ENCODE measurements around the gene PTGER4. TPM values are rescaled to one million over a fixed set of nuclear protein-coding genes. Genes with fewer than 3 reads are reported as not detected.
A peak's percentile ranks its signal among the peaks of the same experiment; 100 is the strongest.

PTGER4 gene
- total RNA-seq, 2 donors from 2014 or later: 0.15 to 0.71 TPM

DNA sequence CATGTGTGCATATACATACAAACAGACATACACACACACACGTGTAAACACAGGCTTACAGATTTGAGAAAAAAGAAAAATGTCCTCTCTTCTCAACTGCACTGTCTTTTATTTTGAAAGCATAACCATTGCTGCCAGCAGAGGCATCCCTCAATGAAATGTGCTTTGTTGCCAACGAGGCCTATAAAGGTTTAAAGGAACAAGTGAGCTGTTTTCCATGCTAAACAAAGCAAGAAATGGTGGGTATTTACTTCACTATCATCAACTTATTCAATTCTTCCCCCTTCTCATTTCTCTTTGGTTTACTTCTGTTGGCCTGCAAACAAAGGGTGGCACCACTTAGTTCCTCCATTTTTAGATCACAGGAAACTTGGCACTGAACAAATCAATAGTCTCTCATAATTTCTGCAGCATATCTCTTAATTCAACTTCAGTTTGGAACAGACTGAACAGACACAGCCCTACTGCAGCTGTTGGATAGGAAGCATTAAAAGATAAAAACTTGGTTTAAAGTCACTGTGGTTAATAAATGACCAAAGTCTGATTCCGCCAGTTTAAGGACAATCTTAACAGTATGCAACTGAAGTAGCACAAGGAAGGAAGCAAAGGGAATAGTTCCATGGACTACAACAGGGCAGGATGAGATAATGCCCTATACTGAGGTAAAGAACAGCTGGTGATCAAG lies 54.3 kb downstream of the PTGER4 start:
- Histone ChIP-seq H3K27me3 (ENCODE audit: control insufficient read depth, insufficient read depth, low read length, poor library complexity, severe bottlenecking) (no peaks in the 10 kb centered on the region), H3K27ac (ENCODE audit: low read depth, low read length) (no peak overlapping the region), H3K4me1 (ENCODE audit: control insufficient read depth, insufficient read depth, low read length) (no peaks in the 10 kb centered on the region), H3K36me3 (ENCODE audit: control insufficient read depth, insufficient read depth, low read length) (peaks cover 11% of the 10 kb centered on the region), H3K9ac (ENCODE audit: extremely low read depth, low read length, poor library complexity, severe bottlenecking) (no peak overlapping the region), H3K9me3 (ENCODE audit: control insufficient read depth, low read length) (peaks cover under 1% of the 10 kb centered on the region), H3K4me3 (ENCODE audit: low read length) (no peak overlapping the region)
- Mint-ChIP-seq H3K4me3 (no peak overlapping the region), H3K27ac (no peak overlapping the region), H3K9me3 (no peaks in the 10 kb centered on the region), H3K4me1 (peaks cover 14% of the 10 kb centered on the region), H3K27me3 (ENCODE audit: insufficient read depth) (no peaks in the 10 kb centered on the region), H3K36me3 (ENCODE audit: low read depth) (peaks cover 6% of the 10 kb centered on the region)
- TF ChIP-seq, protein P1, sequence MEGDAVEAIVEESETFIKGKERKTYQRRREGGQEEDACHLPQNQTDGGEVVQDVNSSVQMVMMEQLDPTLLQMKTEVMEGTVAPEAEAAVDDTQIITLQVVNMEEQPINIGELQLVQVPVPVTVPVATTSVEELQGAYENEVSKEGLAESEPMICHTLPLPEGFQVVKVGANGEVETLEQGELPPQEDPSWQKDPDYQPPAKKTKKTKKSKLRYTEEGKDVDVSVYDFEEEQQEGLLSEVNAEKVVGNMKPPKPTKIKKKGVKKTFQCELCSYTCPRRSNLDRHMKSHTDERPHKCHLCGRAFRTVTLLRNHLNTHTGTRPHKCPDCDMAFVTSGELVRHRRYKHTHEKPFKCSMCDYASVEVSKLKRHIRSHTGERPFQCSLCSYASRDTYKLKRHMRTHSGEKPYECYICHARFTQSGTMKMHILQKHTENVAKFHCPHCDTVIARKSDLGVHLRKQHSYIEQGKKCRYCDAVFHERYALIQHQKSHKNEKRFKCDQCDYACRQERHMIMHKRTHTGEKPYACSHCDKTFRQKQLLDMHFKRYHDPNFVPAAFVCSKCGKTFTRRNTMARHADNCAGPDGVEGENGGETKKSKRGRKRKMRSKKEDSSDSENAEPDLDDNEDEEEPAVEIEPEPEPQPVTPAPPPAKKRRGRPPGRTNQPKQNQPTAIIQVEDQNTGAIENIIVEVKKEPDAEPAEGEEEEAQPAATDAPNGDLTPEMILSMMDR (conservative IDR thresholded peaks at IDR 0.05): peak; percentile 22
- WGBS, 2 experiments (ENCODE audit: insufficient coverage in 1 of 2, insufficient read length in 1 of 2): 71 to 92% methylated on average over 2 to 3 of the region's 3 CpGs
- DNase-seq: no peak

DNA sequence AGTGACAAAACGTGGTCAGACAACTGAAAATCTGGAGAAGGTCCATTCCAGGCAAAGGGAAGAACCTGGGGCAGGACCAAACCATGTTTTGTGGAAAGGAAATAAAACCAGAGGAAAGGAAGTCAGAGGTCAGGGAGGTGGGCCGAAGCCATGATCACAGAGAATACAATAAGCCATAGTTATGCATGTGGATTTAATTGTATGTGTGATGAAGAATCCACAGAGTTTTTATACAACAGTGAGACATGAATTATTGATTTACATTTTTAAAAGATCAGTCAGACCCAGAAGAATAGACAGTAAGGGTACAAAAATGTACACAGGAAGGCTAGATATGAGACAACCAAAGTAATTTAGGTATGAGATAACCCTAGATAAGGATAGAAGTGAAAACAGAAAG lies 55.3 kb downstream of the PTGER4 start:
- H3K4me3 ChIP-seq (ENCODE audit: low read length): no peak overlapping the region
- no peaks in the 10 kb centered on the region for H3K4me1 ChIP-seq (ENCODE audit: control insufficient read depth, insufficient read depth, low read length)
- Mint-ChIP-seq H3K27ac (no peak overlapping the region), H3K4me3 (no peak overlapping the region), H3K27me3 (ENCODE audit: insufficient read depth) (no peaks in the 10 kb centered on the region), H3K4me1 (peaks cover 14% of the 10 kb centered on the region), H3K36me3 (ENCODE audit: low read depth) (peaks cover 12% of the 10 kb centered on the region), H3K9me3 (peaks cover 3% of the 10 kb centered on the region)
- peaks cover 11% of the 10 kb centered on the region for H3K36me3 ChIP-seq (ENCODE audit: control insufficient read depth, insufficient read depth, low read length)
- no peak overlapping the region for H3K27ac ChIP-seq (ENCODE audit: low read depth, low read length)
- no peak for DNase-seq
- TF ChIP-seq, protein P1 (conservative IDR thresholded peaks at IDR 0.05): no peak
- WGBS, 2 experiments (ENCODE audit: insufficient coverage in 1 of 2, insufficient read length in 1 of 2): 93 to 94% methylated on average over 2 of the region's 2 CpGs
- no peaks in the 10 kb centered on the region for H3K27me3 ChIP-seq (ENCODE audit: control insufficient read depth, insufficient read depth, low read length, poor library complexity, severe bottlenecking)
- H3K9me3 ChIP-seq (ENCODE audit: control insufficient read depth, low read length): peaks cover 8% of the 10 kb centered on the region
- no peak overlapping the region for H3K9ac ChIP-seq (ENCODE audit: extremely low read depth, low read length, poor library complexity, severe bottlenecking)

- peaks cover 17% of the 10 kb centered on the region for H3K36me3 ChIP-seq (ENCODE audit: control insufficient read depth, insufficient read depth, low read length)
- H3K27ac ChIP-seq (ENCODE audit: low read depth, low read length): no peak overlapping the region
- Mint-ChIP-seq H3K27ac (no peak overlapping the region), H3K4me3 (no peak overlapping the region), H3K4me1 (peaks cover 14% of the 10 kb centered on the region), H3K9me3 (peaks cover 5% of the 10 kb centered on the region), H3K36me3 (ENCODE audit: low read depth) (peaks cover 16% of the 10 kb centered on the region), H3K27me3 (ENCODE audit: insufficient read depth) (no peaks in the 10 kb centered on the region)
- TF ChIP-seq, protein P1 (conservative IDR thresholded peaks at IDR 0.05): no peak
- peaks cover 13% of the 10 kb centered on the region for H3K9me3 ChIP-seq (ENCODE audit: control insufficient read depth, low read length)
- no peak overlapping the region for H3K4me3 ChIP-seq (ENCODE audit: low read length)
- no peaks in the 10 kb centered on the region for H3K27me3 ChIP-seq (ENCODE audit: control insufficient read depth, insufficient read depth, low read length, poor library complexity, severe bottlenecking)
- H3K4me1 ChIP-seq (ENCODE audit: control insufficient read depth, insufficient read depth, low read length): no peaks in the 10 kb centered on the region
- DNase-seq: no peak
- H3K9ac ChIP-seq (ENCODE audit: extremely low read depth, low read length, poor library complexity, severe bottlenecking): no peak overlapping the region
Measured at GRCh38 chr5:40735609-40736008, 55.9 kb downstream of the PTGER4 start.
